ENCODE results near the gene MAN2A1. TPM values are rescaled to one million over a fixed set of nuclear protein-coding genes. Genes with fewer than 3 reads are reported as not detected.

MAN2A1 gene
- total RNA-seq, 1 donor from 2014 or later: 32.8 TPM

- DNase-seq (ENCODE audit: low spot score): no peak
These were observed 211.3 kb downstream of the MAN2A1 start for GRCh38 chr5:109900911-109901627.

- DNase-seq (ENCODE audit: low spot score): no peak
These were observed 211.9 kb downstream of the MAN2A1 start for GRCh38 chr5:109901628-109901981.

GRCh38 chr5:109903061-109903460, 213.3 kb downstream of the MAN2A1 start:
- no peak for DNase-seq (ENCODE audit: low spot score)

GRCh38 chr5:109905906-109906305, 216.2 kb downstream of the MAN2A1 start:
- DNase-seq (ENCODE audit: low spot score): no peak

GRCh38 chr5:109907189-109907588, 217.5 kb downstream of the MAN2A1 start:
- no peak for DNase-seq (ENCODE audit: low spot score)

GRCh38 chr5:109907731-109908130, 218.0 kb downstream of the MAN2A1 start:
- no peak for DNase-seq (ENCODE audit: low spot score)

GRCh38 chr5:109908366-109908765, 218.6 kb downstream of the MAN2A1 start:
- no peak for DNase-seq (ENCODE audit: low spot score)

- DNase-seq (ENCODE audit: low spot score): no peak
These were observed 221.1 kb downstream of the MAN2A1 start for GRCh38 chr5:109910874-109911273.

- no peak for DNase-seq (ENCODE audit: low spot score)
These were observed 222.0 kb downstream of the MAN2A1 start for GRCh38 chr5:109911731-109912130.

- DNase-seq (ENCODE audit: low spot score): no peak
These were observed 225.2 kb downstream of the MAN2A1 start for GRCh38 chr5:109914906-109915305.

GRCh38 chr5:109916481-109917153, 226.9 kb downstream of the MAN2A1 start:
- no peak for DNase-seq (ENCODE audit: low spot score)

All from mesenteric fat pad (tissue), 1 donor.